Gastrocnemius medialis (tissue), 4 donors: Measurements from ENCODE around the gene PAPSS1. TPM values are rescaled to one million over a fixed set of nuclear protein-coding genes. Genes with fewer than 3 reads are reported as not detected.
A peak's percentile ranks its signal among the peaks of the same experiment; 100 is the strongest.

Experiments
- ATAC-seq, 2 donors: fragments of 150-250 bp; one replicate each; pipeline ENCODE4 v1.9.1; 2016
- DNase-seq, 2 donors: peaks; one replicate each; pipeline ENCODE4 v3.0.0-alpha.2; 2019
- H3K27ac ChIP-seq, 4 donors: fragments of 200-600 bp; sonication (generic); 1 replicate in 1 of 4; 2 replicates in 3 of 4; pipeline ENCODE4 v1.5.1; 2016 to 2018; ENCODE audit warnings: mild to moderate bottlenecking in 2 of 4, moderate library complexity in 1 of 4
- H3K27me3 ChIP-seq, 3 donors: fragments of 200-600 bp; sonication (generic) in 2 of 3; 1 replicate in 1 of 3; 2 replicates in 2 of 3; pipeline versions ENCODE4 v1.5.1 to v1.6.0; 2016 to 2019; ENCODE audit warnings: mild to moderate bottlenecking in 1 of 3, moderate library complexity in 1 of 3
- H3K36me3 ChIP-seq, 2 donors: fragments of 200-600 bp; sonication (generic) in 1 of 2; one replicate each; pipeline ENCODE4 v1.5.1; 2017 to 2018
- H3K4me1 ChIP-seq, 2 donors: fragments of 200-600 bp; sonication (generic) in 1 of 2; one replicate each; pipeline ENCODE4 v1.5.1; 2016 to 2017; ENCODE audit warnings: mild to moderate bottlenecking in 2 of 2
- H3K4me3 ChIP-seq, 4 donors: fragments of 200-600 bp; sonication (generic) in 3 of 4; 1 replicate in 1 of 4; 2 replicates in 3 of 4; pipeline ENCODE4 v1.5.1; 2016 to 2019; ENCODE audit warnings: mild to moderate bottlenecking in 2 of 4
- H3K9me3 ChIP-seq, 3 donors: fragments of 200-600 bp; sonication (generic) in 2 of 3; 1 replicate in 1 of 3; 2 replicates in 2 of 3; pipeline ENCODE4 v1.5.1; 2016 to 2019
- POLR2A ChIP-seq, 2 donors: fragments of 450-650 bp; IDR thresholded peaks; one replicate each; pipeline ENCODE4 v1.6.1; 2017; ENCODE audit warnings: antibody characterized with exemption in 2 of 2, mild to moderate bottlenecking in 2 of 2, moderate library complexity in 2 of 2
- in situ Hi-C, 4 donors: fragments of 200-750 bp; cut with MboI; loops; one replicate each; pipeline versions ENCODE4 v1.15.0 to v1.8.0; 2017; ENCODE audit warnings: low sequenced_read_pairs in 4 of 4
- intact Hi-C: fragments of 100-400 bp; cut with DNase I; formaldehyde crosslinking; loops from one replicate; pipeline ENCODE4 v1.15.1; 2023; ENCODE audit warnings: low total_unique reads
- total RNA-seq, 4 donors: library from RNA; depleted of rRNA; stranded (reverse); fragments of >200 nt; gene quantifications; one replicate each; pipeline versions ENCODE4 v1.1.0 to v1.2.3, GENCODE V29; 2016
- TF ChIP-seq, protein P1 (sequence below), 5 experiments: fragments of 450-650 bp in 3 of 5; fragments of 200-600 bp in 2 of 5; sonication (generic) in 2 of 5; IDR thresholded peaks in 4 of 5; conservative IDR thresholded peaks in 1 of 5; 1 replicate in 4 of 5; 2 replicates in 1 of 5; pipeline ENCODE4 v1.5.1; 2016 to 2019; ENCODE audit warnings: antibody characterized with exemption in 5 of 5, mild to moderate bottlenecking in 3 of 5, moderate library complexity in 3 of 5

The PAPSS1 gene
- total RNA-seq, 4 donors from 2014 or later, result 3.7 to 7.0 (median 5.9) TPM

DNA sequence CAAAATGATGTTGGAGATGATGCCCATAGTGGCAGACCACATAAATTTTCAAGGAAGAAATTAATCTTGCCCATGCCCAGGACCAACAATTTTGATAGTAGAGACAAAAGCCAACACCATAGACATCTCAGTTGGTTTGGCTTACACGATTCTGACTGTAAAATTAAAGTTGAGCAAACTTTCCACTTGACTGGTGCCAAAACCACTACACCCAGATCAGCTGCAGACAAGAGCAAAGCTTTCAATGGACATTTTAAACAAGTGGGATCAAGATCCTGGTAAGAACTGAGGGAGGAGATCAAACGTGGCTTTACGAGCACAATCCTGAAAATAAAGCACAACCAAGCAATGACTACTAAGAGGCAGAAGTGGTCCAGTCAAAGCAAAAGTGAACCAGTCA is 90.7 kb downstream of the PAPSS1 start:
- TF ChIP-seq, protein P1, sequence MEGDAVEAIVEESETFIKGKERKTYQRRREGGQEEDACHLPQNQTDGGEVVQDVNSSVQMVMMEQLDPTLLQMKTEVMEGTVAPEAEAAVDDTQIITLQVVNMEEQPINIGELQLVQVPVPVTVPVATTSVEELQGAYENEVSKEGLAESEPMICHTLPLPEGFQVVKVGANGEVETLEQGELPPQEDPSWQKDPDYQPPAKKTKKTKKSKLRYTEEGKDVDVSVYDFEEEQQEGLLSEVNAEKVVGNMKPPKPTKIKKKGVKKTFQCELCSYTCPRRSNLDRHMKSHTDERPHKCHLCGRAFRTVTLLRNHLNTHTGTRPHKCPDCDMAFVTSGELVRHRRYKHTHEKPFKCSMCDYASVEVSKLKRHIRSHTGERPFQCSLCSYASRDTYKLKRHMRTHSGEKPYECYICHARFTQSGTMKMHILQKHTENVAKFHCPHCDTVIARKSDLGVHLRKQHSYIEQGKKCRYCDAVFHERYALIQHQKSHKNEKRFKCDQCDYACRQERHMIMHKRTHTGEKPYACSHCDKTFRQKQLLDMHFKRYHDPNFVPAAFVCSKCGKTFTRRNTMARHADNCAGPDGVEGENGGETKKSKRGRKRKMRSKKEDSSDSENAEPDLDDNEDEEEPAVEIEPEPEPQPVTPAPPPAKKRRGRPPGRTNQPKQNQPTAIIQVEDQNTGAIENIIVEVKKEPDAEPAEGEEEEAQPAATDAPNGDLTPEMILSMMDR (IDR thresholded peaks at IDR 0.05 in 4 of 5, conservative IDR thresholded peaks at IDR 0.05 in 1 of 5), result no peak
- TF ChIP-seq POLR2A (IDR thresholded peaks at IDR 0.05), result no peak
- Histone ChIP-seq H3K27ac (no peak overlapping the region), H3K9me3 (no peaks in the 10 kb centered on the region), H3K27me3 (no peaks in the 10 kb centered on the region), H3K4me1 (peaks cover 5 to 8% of the 10 kb centered on the region in 2 donors), H3K4me3 (no peak overlapping the region), H3K36me3 (no peaks in the 10 kb centered on the region)
- intact Hi-C loops, result no loop called here
- in situ Hi-C loops, result no loop called here
- ATAC-seq (no peak), DNase-seq (no peak)

DNA sequence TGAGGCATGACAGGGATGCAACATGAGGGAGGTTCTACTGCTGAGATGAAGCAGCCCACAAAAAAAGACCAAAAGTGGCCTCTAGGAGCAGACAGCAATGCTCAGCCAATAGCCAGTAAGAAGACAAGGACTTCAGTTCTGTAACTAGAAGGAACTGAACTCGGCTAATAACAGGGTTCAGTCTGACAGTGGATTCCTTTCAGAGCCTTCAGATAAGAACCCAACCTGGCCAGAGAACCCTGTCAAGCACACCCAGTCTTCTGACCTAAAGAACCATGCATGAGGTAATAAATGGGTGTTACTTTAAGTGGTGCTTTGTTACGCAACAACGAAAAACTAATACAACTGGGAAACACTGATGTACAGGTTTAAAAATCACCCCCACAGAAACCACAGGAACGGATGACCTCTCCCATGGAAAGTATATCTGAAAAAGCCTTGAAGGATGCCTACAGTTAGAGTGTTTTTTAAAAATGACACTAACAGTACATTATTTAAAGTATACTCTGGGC is 94.6 kb downstream of the PAPSS1 start:
- DNase-seq (no peak), ATAC-seq (no peak)
- Histone ChIP-seq H3K36me3 (no peaks in the 10 kb centered on the region), H3K9me3 (no peaks in the 10 kb centered on the region), H3K4me3 (no peak overlapping the region), H3K4me1 (no peaks in the 10 kb centered on the region), H3K27ac (no peak overlapping the region), H3K27me3 (no peaks in the 10 kb centered on the region)
- TF ChIP-seq, protein P1 (IDR thresholded peaks at IDR 0.05 in 4 of 5, conservative IDR thresholded peaks at IDR 0.05 in 1 of 5), result no peak
- no peak for TF ChIP-seq POLR2A (IDR thresholded peaks at IDR 0.05)
- in situ Hi-C loops, result no loop called here
- intact Hi-C loops, result no loop called here

DNA sequence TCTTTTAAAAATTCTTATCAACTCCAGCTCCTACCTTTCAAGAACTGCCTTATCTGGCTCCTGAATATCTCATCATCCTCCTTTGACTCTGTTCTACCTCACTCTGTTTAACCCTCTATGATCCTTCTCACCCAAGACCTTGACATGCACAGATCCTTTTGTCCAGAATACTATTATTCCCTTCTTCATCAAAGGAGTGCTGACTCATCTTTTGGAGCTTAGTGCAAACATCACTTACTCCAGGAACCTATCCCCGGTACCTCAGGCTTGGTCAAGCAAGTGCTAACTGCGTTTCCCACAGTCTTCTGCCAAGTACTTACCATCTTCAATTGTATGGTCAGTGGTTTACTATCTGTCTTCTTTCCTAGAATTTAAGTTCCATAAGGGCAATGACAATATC is 96.0 kb downstream of the PAPSS1 start:
- Histone ChIP-seq H3K4me3 (no peak overlapping the region), H3K27ac (no peak overlapping the region), H3K4me1 (no peaks in the 10 kb centered on the region), H3K27me3 (no peaks in the 10 kb centered on the region), H3K9me3 (no peaks in the 10 kb centered on the region), H3K36me3 (no peaks in the 10 kb centered on the region)
- intact Hi-C loops, result no loop called here
- TF ChIP-seq, protein P1 (IDR thresholded peaks at IDR 0.05 in 4 of 5, conservative IDR thresholded peaks at IDR 0.05 in 1 of 5), result no peak
- TF ChIP-seq POLR2A (IDR thresholded peaks at IDR 0.05), result no peak
- DNase-seq (no peak), ATAC-seq (no peak)
- in situ Hi-C loops, result no loop called here

DNA sequence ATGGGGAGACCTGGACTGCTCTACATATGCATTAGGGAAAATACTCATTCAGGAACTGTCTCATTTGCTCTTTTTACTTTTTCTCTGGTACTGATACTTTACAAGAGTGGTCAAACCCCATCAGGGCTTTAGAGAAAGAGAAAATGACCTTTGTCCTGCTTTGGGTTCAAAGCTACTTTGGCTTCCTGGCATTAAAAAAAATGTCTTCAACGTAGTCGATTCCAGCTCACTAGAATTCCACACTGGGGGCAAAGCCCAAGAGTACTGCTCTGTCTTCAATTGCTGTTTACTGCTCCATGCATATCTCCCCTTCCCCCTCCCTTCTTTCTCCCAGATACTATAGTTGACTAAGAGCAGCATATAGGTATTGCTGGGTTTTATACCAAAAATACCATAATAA is 98.0 kb downstream of the PAPSS1 start:
- H3K27ac ChIP-seq, result no peak overlapping the region
- DNase-seq (no peak), ATAC-seq (no peak)
- H3K27me3 ChIP-seq, result no peaks in the 10 kb centered on the region
- H3K36me3 ChIP-seq, result no peaks in the 10 kb centered on the region
- no peak for TF ChIP-seq POLR2A (IDR thresholded peaks at IDR 0.05)
- TF ChIP-seq, protein P1 (IDR thresholded peaks at IDR 0.05 in 4 of 5, conservative IDR thresholded peaks at IDR 0.05 in 1 of 5), result no peak
- in situ Hi-C loops, result no loop called here
- intact Hi-C loops, result no loop called here
- H3K4me3 ChIP-seq, result no peak overlapping the region
- H3K9me3 ChIP-seq, result no peaks in the 10 kb centered on the region
- no peaks in the 10 kb centered on the region for H3K4me1 ChIP-seq

DNA sequence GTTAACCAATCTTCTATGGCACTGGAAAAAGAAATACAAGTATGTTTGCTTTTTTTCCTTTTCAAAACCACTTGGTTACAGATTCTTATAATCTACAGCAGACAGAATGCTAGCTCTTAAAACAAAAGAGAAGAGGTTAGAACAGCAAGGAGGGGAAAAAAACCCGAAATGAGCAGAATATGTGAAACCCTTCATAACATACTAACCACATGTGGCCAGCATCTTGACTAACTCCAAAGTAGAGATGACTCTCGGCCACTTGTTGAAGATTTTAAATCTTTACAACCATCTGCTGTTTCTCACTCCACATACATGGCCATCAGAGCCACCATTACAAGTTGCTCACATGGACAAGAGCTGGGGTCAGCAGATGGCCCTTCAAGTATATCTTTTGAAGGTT is 100.3 kb downstream of the PAPSS1 start:
- Histone ChIP-seq H3K27me3 (no peaks in the 10 kb centered on the region), H3K4me1 (peaks cover 0 to 3% of the 10 kb centered on the region in 2 donors), H3K27ac (peak overlapping the region in 1 of 4 donors; percentile 24), H3K9me3 (no peaks in the 10 kb centered on the region), H3K36me3 (no peaks in the 10 kb centered on the region), H3K4me3 (no peak overlapping the region)
- intact Hi-C loops, result no loop called here
- DNase-seq (no peak), ATAC-seq (no peak)
- no peak for TF ChIP-seq POLR2A (IDR thresholded peaks at IDR 0.05)
- TF ChIP-seq, protein P1 (IDR thresholded peaks at IDR 0.05 in 4 of 5, conservative IDR thresholded peaks at IDR 0.05 in 1 of 5), result no peak
- in situ Hi-C loops, result no loop called here
